Gastroesophageal sphincter (tissue), 3 donors: ENCODE results near the gene SNRPE.

Experiments used
- CTCF ChIP-seq, 4 experiments: fragments of 200-600 bp in 2 of 4; fragments of 450-650 bp in 2 of 4; sonication (generic) in 1 of 4; IDR thresholded peaks; one replicate each; pipeline ENCODE4 v1.5.1; 2017 to 2019; ENCODE audit warnings: antibody characterized with exemption in 4 of 4, mild to moderate bottlenecking in 2 of 4, moderate library complexity in 2 of 4
- EP300 ChIP-seq: sonication (generic); formaldehyde crosslinking; IDR thresholded peaks from one replicate; pipeline ENCODE4 v1.6.1; 2017; ENCODE audit warnings: antibody characterized with exemption, mild to moderate bottlenecking
- POLR2AphosphoS5 ChIP-seq: sonication (generic); formaldehyde crosslinking; IDR thresholded peaks from one replicate; pipeline ENCODE4 v1.6.1; 2017; ENCODE audit warnings: antibody characterized with exemption

DNA sequence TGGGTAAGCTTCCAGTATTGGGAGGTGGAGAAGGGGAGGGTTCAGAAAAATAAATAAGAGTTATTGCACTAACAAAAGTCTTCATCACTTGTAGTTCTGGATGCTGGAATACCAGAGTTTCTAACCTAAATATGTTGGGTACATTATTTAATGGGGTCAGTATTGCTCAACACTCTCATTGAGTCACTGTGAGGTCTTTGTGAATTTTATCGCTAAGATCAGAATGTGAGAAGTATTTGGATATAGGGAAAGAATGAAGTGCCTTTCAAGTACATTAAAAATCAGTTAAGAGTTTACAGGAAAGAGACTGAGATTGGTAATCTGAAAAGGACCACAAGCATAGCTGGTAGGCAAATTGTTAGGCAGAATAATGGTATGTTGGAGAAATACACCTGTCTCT, 8.8 kb downstream of the SNRPE start:
- no peak for TF ChIP-seq EP300
- no peak for TF ChIP-seq CTCF (IDR thresholded peaks at IDR 0.05)
- TF ChIP-seq POLR2AphosphoS5: no peak
